SHP77 treated with DMSO at 0.1 percent for 48 hours (cell line): Measurements from ENCODE around the gene SOX13.

ENCODE experiments used
- DNase-seq: peaks from one replicate; lab custom pipeline; 2025; lab: John Stamatoyannopoulos, UW

Gene SOX13

GRCh38 chr1:204106825-204107224 is 33.9 kb downstream of the SOX13 start:
- DNase-seq = no peak

DNA sequence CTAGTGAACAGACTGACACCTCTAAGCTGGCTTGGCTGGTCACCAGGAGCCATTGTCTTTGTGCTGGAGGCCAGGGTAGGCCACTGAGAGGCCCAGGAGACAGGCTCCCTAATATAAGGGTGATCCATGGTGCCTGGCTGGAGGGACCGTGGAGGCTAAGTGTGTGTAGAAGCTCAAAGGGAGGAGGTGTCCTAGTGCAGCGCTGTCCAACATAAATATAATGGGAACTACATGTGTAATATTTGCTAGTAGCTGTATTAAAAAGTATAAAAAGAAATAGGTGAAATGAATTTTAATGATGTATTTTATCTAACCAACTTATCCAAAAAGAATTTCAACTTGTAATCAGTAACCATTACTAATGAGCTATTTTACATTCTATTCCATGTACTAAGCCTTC is 35.0 kb downstream of the SOX13 start:
- no peak for DNase-seq

DNA sequence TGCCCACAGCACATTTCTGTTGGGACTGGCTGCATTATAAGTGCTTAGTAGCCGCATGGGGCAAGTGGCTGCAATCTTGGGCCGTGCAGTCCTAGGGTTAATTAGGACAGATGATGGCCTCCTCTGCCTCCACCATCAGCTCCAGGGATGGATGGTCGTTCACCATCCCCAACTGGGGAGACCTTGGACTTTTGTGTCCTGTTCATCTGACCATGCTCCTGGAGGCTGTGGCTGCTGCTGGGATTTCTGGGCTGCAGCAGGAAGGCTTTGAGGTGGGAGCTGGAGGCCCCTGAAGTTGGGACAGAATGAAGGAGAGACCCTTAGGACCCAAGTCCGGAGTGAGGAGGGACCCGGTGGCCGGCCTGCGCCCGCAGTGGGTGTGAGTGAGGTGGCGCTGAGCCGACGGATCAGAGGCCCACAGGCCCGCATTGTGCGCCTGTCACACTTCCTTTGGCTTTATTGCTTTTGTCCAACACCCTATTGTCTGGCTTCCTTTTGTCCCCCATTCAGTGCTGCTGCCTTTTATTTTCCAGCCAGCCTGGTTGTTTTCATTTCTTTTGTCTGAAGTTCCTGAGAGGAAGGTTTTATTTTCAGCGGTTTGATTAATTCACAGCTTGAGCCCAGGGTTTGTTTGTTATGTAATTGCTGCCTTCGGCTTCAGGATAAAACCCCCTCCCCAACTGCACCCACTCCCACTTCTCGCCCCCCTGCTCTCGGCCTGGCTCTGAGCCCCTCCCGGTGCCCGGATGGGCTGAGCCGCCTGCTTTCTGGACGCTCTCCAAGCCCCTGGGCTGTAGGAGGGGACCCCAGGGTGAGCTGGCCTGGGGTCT is 35.6 kb downstream of the SOX13 start:
- peak; percentile 10 for DNase-seq

- DNase-seq = no peak
Observed at GRCh38 chr1:204110894-204111633, 38.1 kb downstream of the SOX13 start.

- no peak for DNase-seq
Observed at GRCh38 chr1:204112876-204113730, 40.2 kb downstream of the SOX13 start.

GRCh38 chr1:204113896-204114295 is 41.0 kb downstream of the SOX13 start:
- DNase-seq = no peak

- DNase-seq = no peak
Observed at GRCh38 chr1:204114606-204115005, 41.7 kb downstream of the SOX13 start.

- DNase-seq = no peak
Observed at GRCh38 chr1:204115116-204115515, 42.2 kb downstream of the SOX13 start.

DNA sequence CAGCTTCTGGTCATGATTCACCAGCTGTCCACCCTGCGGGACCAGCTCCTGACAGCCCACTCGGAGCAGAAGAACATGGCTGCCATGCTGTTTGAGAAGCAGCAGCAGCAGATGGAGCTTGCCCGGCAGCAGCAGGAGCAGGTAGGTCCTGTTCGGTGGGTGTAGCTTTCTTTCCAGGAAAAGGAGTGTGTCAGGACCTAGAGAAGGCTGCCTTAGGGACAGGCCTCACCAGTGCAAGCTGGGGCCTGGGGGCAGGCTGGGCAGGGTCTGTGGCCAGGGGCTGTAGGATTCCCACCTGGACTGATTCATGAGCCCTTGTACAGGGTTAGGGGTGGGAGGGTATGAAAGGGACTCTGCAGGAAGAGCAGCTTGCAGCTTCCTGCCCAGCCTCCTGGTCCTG is 43.6 kb downstream of the SOX13 start:
- no peak for DNase-seq

DNA sequence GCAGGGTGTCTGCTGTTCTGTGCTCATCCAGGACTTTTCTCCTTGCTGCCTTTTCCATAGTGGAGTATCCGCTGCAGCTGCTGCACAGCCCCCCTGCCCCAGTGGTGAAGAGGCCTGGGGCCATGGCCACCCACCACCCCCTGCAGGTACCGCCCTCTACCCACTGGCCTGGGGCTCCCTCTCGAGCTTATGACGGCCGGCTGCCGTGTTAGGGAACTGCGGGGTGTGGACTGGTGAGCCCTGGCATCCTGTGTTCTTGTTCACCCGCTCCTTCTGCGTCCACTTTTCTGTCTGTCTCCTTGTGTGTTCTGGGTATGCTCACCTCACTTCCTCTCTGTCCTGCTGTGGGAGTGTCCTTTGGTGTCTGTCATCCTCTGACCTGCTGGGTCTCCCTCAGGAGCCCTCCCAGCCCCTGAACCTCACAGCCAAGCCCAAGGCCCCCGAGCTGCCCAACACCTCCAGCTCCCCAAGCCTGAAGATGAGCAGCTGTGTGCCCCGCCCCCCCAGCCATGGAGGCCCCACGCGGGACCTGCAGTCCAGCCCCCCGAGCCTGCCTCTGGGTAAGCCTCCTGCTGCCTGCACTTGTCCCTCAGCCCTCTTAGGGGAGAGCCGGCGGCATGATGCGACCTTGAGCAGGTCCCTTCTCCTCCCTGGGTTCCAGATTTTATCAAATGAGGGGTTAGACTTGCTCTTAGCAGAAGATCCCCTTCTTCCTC is 49.1 kb downstream of the SOX13 start:
- DNase-seq = no peak

- no peak for DNase-seq
Observed at GRCh38 chr1:204123376-204123775, 50.5 kb downstream of the SOX13 start.

DNA sequence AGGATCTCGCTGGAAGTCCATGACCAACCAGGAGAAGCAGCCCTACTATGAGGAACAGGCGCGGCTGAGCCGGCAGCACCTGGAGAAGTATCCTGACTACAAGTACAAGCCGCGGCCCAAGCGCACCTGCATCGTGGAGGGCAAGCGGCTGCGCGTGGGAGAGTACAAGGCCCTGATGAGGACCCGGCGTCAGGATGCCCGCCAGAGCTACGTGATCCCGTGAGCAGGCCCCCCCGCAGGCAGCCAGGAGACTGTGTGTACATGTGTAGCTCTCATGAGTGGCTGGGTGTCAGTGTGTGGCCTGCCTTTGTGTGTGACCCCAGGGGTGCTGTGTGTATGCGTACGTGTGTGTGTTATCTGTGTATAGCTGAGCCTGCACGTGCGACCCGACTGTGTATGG is 51.7 kb downstream of the SOX13 start:
- DNase-seq = no peak

GRCh38 chr1:204125759-204126351 is 52.9 kb downstream of the SOX13 start:
- no peak for DNase-seq

DNA sequence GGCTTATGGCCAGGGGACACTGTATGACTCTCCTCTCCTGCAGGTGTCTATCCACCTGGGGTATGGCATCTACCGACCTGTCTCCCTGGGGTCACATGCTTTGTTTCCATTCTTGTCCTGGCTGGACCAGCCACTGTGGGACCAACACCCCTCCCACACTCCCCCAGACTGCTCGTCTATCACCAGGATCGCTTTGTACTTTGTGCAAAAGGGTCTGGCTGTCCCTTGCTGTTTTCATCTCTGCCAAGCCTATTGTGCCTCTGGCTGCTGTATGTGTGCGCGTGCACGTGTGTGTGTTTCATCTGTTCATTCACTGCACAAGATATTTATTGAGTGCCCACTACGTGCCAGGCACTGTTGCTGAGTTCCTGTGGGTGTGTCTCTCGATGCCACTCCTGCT is 53.5 kb downstream of the SOX13 start:
- DNase-seq = no peak

DNA sequence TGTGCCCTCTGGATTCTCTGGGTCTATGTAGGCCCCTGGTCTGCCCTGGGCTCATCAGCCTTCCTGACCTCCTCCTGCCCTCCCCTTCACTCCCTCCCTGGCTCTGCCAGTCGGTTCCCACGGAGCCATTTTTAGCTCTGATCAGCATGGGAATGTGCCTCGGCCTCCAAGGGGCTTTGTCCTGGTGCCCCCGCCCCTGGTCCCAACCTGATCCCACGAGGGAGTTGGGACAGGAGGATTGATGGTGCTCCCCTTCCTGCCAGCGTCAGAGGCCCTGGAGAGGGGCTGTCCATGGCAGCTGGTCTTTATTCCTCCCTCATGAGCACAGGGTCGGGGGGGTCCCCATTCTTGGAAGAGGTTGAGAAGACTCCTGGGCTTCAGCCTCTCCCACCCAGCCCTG is 54.0 kb downstream of the SOX13 start:
- DNase-seq = no peak

DNA sequence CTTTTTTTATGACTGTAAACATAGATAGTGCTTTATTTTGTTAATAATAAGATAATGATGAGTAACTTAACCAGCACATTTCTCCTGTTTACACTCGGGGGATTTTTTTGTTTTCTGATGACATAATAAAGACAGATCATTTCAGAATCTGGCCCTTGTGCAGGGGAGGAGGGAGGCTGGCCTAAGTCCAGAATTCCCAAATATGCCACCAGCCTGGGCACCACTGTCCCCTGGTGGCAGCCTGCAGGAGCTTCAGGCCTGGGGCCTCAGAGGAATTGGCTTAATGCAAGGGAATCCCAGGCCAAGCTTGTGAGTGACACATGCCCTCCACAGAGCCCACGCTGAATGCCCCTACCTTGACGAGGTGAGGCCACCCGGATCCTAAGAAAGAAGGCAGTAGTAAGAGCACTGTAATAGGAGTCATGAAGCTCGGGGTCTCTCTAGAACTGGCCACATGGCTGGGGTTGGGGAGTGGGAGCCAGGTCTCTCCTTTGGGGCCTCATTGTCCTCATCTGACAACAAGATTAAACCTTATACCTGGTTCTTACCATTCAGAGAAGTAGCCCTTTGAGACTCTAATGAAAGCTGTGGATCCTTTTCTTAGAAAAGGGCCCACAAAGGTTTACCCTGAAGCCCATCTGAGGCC is 54.8 kb downstream of the SOX13 start:
- DNase-seq = peak; percentile 51

DNA sequence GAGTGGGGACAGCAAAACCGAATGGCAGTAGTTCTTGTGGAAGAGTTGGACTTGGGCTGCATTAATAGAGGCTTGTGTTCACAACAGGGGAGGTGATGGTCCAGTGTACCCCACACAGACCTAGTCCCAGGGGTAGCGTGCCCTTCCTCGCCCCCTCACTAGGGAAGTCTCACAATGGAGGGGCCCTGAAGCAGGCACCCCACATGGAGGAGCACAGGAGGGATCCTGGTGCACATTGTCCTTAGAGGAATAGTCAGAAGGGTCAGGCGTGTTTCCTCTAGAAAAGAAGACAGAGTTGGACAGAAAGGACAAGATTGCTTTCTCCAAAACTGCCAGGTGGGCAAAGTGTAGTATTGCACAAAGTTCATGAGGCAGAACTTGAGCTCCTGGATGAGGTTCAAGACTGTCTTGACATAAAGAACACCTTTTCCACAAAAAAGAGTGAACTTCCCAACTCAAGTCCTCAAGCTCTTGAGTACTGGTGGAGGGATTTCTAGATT is 55.6 kb downstream of the SOX13 start:
- DNase-seq = no peak

DNA sequence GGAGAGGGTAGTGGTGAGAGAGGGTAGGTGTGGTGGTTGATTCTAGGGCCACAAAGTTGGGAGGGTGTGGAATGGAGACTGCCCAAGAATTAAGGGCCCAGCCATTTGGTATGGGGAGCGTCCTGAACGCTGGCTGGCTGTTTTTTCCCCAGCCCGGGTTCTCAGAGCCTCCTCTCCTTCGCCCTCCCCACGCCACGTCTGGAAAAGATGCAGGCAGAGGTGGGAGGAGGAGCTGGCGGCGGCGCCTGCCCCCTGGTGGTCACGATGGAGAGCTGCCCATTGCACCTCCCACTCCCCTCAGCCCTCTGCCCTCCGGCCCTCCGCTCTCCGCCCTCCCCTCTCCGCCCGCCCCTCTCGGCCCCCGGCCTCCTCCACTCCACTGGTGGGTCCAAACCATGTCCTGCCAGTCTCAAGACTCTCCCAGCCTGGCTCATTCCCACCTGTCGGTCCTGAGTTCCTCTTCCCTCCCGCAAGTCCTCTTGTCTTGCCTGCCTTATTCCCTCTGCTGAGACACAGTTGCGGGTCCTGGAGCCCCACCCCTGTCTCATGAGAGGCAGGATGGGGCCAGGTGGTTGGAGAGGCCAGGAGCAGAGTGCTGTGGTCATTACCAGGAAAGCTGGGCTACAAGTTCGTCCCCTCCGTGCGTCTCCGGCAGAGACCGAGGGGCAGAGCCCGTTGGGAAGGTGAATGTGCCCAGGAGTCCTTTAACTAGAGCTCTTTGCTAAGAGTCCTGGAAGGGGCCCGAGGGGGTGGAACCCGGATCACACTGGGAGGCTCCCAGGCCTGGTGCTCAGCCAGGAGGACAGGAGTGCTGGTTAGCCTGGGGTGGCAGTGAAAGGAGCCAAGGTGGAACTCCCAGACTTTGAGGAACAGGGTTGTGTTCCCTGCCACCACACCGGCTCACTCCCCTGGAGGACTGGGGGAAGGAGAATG is 56.3 kb downstream of the SOX13 start:
- DNase-seq = peak; percentile 79

- peak; percentile 34 for DNase-seq
Observed at GRCh38 chr1:204130178-204130577, 57.3 kb downstream of the SOX13 start.
